Upper lobe of left lung (tissue), 6 donors: Measurements from ENCODE around the gene CIZ1. TPM values are rescaled to one million over a fixed set of nuclear protein-coding genes. Genes with fewer than 3 reads are reported as not detected.

ENCODE experiments used
- total RNA-seq, 6 donors: library from RNA; depleted of rRNA in 4 of 6; stranded (reverse); fragments of >200 nt in 4 of 6; gene quantifications; one replicate each; pipeline versions ENCODE4 v1.1.0 to v1.2.1, GENCODE V29; 2016 to 2021
- donor health status: DM: no; HTN: no; CAD: no; lungs with moderate emphysema.
- donor health status: DM: no; HTN: yes; CAD: no; lungs with severe emphysema.

CIZ1 gene
- total RNA-seq, 6 donors from 2014 or later: 53.4 to 136 (median 95.5) TPM

Other genes starting within 250 kb of the CIZ1 start
- 10 to 100 TPM; 17.8 to 60.7 (median 48.0) TPM for gene EEIG1, start 210.6 kb downstream of the CIZ1 start, total RNA-seq
- 10 to 100 TPM in 5 of 6 donors, 1 to 10 TPM in 1; 8.0 to 37.7 (median 13.0) TPM for gene NAIF1, start 124.3 kb downstream of the CIZ1 start, total RNA-seq
- 10 to 100 TPM; 23.6 to 40.2 (median 33.7) TPM for gene SLC25A25, start 123.3 kb downstream of the CIZ1 start, total RNA-seq
- 100 to 1,000 TPM in 1 of 6 donors, 10 to 100 TPM in 5; 45.9 to 116 (median 61.1) TPM for gene PTGES2, start 63.8 kb downstream of the CIZ1 start, total RNA-seq
- 100 to 1,000 TPM in 2 of 6 donors, 10 to 100 TPM in 3, 1 to 10 TPM in 1; 9.0 to 193 (median 38.2) TPM for gene LCN2, start 42.1 kb downstream of the CIZ1 start, total RNA-seq
- gene BBLN, start 31.3 kb downstream of the CIZ1 start, total RNA-seq: 100 to 1,000 TPM in 3 of 6 donors, 10 to 100 TPM in 3; 62.4 to 204 (median 102) TPM
- 10 to 100 TPM in 2 of 6 donors, 1 to 10 TPM in 4; 1.4 to 17.8 (median 7.9) TPM for gene DNM1, start 11.8 kb upstream of the CIZ1 start, total RNA-seq
- 100 to 1,000 TPM in 2 of 6 donors, 10 to 100 TPM in 4; 78.4 to 138 (median 93.8) TPM for gene GOLGA2, start 84.4 kb upstream of the CIZ1 start, total RNA-seq
- 10 to 100 TPM; 13.7 to 28.3 (median 22.8) TPM for gene SWI5, start 84.7 kb upstream of the CIZ1 start, total RNA-seq
- 10 to 100 TPM in 3 of 6 donors, 1 to 10 TPM in 3; 6.9 to 24.1 (median 9.7) TPM for gene TRUB2, start 130.9 kb upstream of the CIZ1 start, total RNA-seq
- gene COQ4, start 131.3 kb upstream of the CIZ1 start, total RNA-seq: 10 to 100 TPM; 36.1 to 83.8 (median 55.2) TPM
- 10 to 100 TPM; 17.8 to 30.1 (median 19.5) TPM for gene SLC27A4, start 149.0 kb upstream of the CIZ1 start, total RNA-seq
- gene URM1, start 179.8 kb upstream of the CIZ1 start, total RNA-seq: 10 to 100 TPM; 11.1 to 57.9 (median 28.7) TPM
- 10 to 100 TPM in 5 of 6 donors, 1 to 10 TPM in 1; 9.2 to 47.1 (median 15.4) TPM for gene CERCAM, start 229.3 kb upstream of the CIZ1 start, total RNA-seq